AG04450 (cell line): ENCODE measurements around the gene ATG4A. TPM values are rescaled to one million over a fixed set of nuclear protein-coding genes. Genes with fewer than 3 reads are reported as not detected.

Experiments used
- CTCF ChIA-PET: fragments of 300-600, 350-600 bp; formaldehyde crosslinking; extraction: SDS; loops from one replicate; lab custom pipeline; 2022; ENCODE audit warnings: antibody characterized with exemption, inconsistent platforms; lab: Charles Lee
- POLR2A ChIA-PET: fragments of 350-600 bp; formaldehyde crosslinking; extraction: SDS; loops from one replicate; lab custom pipeline; 2021; ENCODE audit warnings: antibody characterized with exemption, inconsistent platforms; lab: Yijun Ruan, JAX
- DNase-seq: peaks from one replicate; pipeline ENCODE4 v3.0.0-alpha.2; 2011; ENCODE audit warnings: low read depth, low spot score
- H3K27ac ChIP-seq: one replicate; pipeline ENCODE4 v1.5.1; 2012; ENCODE audit warnings: low read depth, low read length, control low read depth
- H3K27me3 ChIP-seq: one replicate; pipeline ENCODE4 v1.6.0; 2012; ENCODE audit warnings: low read length; ENCODE audit not compliant: control insufficient read depth, insufficient read depth
- H3K4me3 ChIP-seq: 2 replicates; pipeline ENCODE4 v1.5.1; 2011; ENCODE audit warnings: mild to moderate bottlenecking, low read depth, low read length, control low read depth
- H3K9me3 ChIP-seq: 2 replicates; pipeline ENCODE4 v1.5.1; 2012; ENCODE audit warnings: low read length; ENCODE audit not compliant: control insufficient read depth, insufficient read depth
- CTCF ChIP-seq: IDR thresholded peaks from 2 replicates; pipeline ENCODE4 v1.5.1; 2011; ENCODE audit warnings: low read depth, low read length, control low read depth, inconsistent platforms
- polyA plus RNA-seq: library from polyadenylated mRNA; depleted of rRNA; stranded (reverse); fragments of >200 nt; gene quantifications from 2 replicates; pipeline ENCODE4 v1.2.3, GENCODE V29; 2011

The ATG4A gene
- polyA plus RNA-seq, 1 experiment = 13.3 TPM

DNA sequence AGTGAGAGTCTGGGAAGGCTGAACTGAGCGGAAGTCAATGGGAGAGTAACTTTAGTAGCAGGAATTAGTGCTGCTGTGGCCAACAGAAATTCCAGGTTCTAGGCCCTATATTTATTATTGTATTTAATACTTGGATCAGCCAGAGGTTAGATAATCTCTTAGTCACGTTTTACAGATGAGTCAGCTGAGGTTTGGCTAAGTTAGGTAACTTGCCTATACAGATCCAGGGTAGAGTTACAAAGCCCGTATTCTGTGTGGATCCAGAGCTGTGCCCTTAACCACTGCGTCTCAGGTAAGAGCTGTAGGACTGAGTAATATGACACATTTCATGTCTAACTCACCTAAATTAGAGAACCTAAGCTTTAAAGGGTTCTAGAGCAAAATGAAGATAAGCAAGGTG lies 20.7 kb upstream of the ATG4A start:
- Histone ChIP-seq H3K27me3 (peaks cover 9% of the 10 kb centered on the region), H3K4me3 (no peak overlapping the region), H3K27ac (no peak overlapping the region), H3K9me3 (no peaks in the 10 kb centered on the region)
- ChIA-PET POLR2A (no interaction called here), CTCF (interaction anchor here (0.5 to 2.6 kb wide), 5 partner anchors 50 to 426 kb away, joined by 3 to 25 read pairs (median 3); no protein-coding TSS in a partner anchor)
- no peak for TF ChIP-seq CTCF
- DNase-seq = peak; percentile 47

- no peak overlapping the region for H3K4me3 ChIP-seq
- no peak for DNase-seq
- POLR2A ChIA-PET = no interaction called here
- H3K27me3 ChIP-seq = peaks cover 9% of the 10 kb centered on the region
- H3K27ac ChIP-seq = peak overlapping the region; percentile 21
- H3K9me3 ChIP-seq = no peaks in the 10 kb centered on the region
- no peak for TF ChIP-seq CTCF
- CTCF ChIA-PET = interaction anchor here (1.0 to 2.6 kb wide), 3 partner anchors 50 to 94 kb away, joined by 3 to 25 read pairs (median 3); no protein-coding TSS in a partner anchor
Measured at GRCh38 chrX:108071578-108071977, 20.0 kb upstream of the ATG4A start.

- DNase-seq = peak; percentile 16
- CTCF ChIA-PET = interaction anchor here (0.6 kb wide), 2 partner anchors 51 to 53 kb away, joined by 3 read pairs; no protein-coding TSS in a partner anchor
- no peak overlapping the region for H3K27ac ChIP-seq
- no peaks in the 10 kb centered on the region for H3K9me3 ChIP-seq
- no peak for TF ChIP-seq CTCF
- H3K27me3 ChIP-seq = peaks cover 9% of the 10 kb centered on the region
- POLR2A ChIA-PET = no interaction called here
- no peak overlapping the region for H3K4me3 ChIP-seq
Measured at GRCh38 chrX:108072746-108073145, 18.8 kb upstream of the ATG4A start.

- H3K27ac ChIP-seq = no peak overlapping the region
- no peak overlapping the region for H3K4me3 ChIP-seq
- no peaks in the 10 kb centered on the region for H3K9me3 ChIP-seq
- TF ChIP-seq CTCF = no peak
- peaks cover 2% of the 10 kb centered on the region for H3K27me3 ChIP-seq
- ChIA-PET POLR2A (no interaction called here), CTCF (interaction anchor here (0.8 kb wide), 1 partner anchor 60 kb away, joined by 3 read pairs; no protein-coding TSS in a partner anchor)
- DNase-seq = no peak
Measured at GRCh38 chrX:108081110-108081509, 10.5 kb upstream of the ATG4A start.

GRCh38 chrX:108087792-108088191 lies 3.8 kb upstream of the ATG4A start:
- CTCF ChIA-PET = no interaction called here

More at GRCh38 chrX:108087792-108088191, 3.8 kb upstream of the ATG4A start:
- Histone ChIP-seq H3K27ac (no peak overlapping the region), H3K4me3 (no peak overlapping the region), H3K9me3 (no peaks in the 10 kb centered on the region), H3K27me3 (no peaks in the 10 kb centered on the region)
- POLR2A ChIA-PET = no interaction called here
- no peak for DNase-seq
- TF ChIP-seq CTCF = no peak
